Esophagus muscularis mucosa (tissue), 4 donors: Measurements from ENCODE around the gene RNF43.

Experiments
- CTCF ChIP-seq, 3 experiments: fragments of 200-600 bp in 2 of 3; fragments of 450-650 bp in 1 of 3; sonication (generic) in 2 of 3; IDR thresholded peaks; one replicate each; pipeline ENCODE4 v1.5.1; 2017 to 2019; ENCODE audit warnings: antibody characterized with exemption in 3 of 3, mild to moderate bottlenecking in 2 of 3, moderate library complexity in 1 of 3
- EP300 ChIP-seq: sonication (generic); formaldehyde crosslinking; IDR thresholded peaks from one replicate; pipeline ENCODE4 v1.6.1; 2017; ENCODE audit warnings: antibody characterized with exemption
- POLR2A ChIP-seq: fragments of 450-650 bp; IDR thresholded peaks from one replicate; pipeline ENCODE4 v1.6.1; 2017; ENCODE audit warnings: antibody characterized with exemption, moderate library complexity, mild to moderate bottlenecking, low read depth

DNA sequence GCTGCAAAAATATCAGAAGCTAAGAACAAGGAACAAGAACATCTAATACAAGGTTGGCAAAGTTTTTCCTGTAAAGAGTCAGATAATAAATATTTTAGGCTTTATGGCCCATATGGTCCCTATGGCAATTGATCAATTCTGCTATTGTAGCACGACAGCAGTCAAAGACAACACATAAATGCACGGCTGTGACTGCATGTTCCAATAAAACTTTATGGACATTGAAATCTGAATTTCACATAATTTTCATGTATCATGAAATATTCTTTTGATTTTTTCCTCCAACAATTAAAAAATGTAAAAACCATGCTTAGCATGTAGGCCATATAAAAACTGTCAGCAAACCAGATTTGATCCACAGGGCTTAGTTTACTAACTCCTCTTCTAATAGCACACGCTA is 10.5 kb upstream of the RNF43 start:
- TF ChIP-seq CTCF (IDR thresholded peaks at IDR 0.05), result no peak
- no peak for TF ChIP-seq EP300
- no peak for TF ChIP-seq POLR2A
